ACC112 (cell line): ENCODE measurements around the gene LIMK1.

Experiments
- H2AFZ ChIP-seq: fragments of 200-600 bp; sonication (generic); one replicate; pipeline ENCODE4 v1.6.0; 2017; ENCODE audit warnings: antibody characterized with exemption, low read length; ENCODE audit not compliant: unreplicated experiment
- H3K27ac ChIP-seq: fragments of 200-600 bp; sonication (generic); 2 replicates; pipeline ENCODE4 v1.5.1; 2014; ENCODE audit warnings: low read depth, mild to moderate bottlenecking, antibody characterized with exemption, low read length, moderate library complexity
- H3K27me3 ChIP-seq: fragments of 200-600 bp; sonication (generic); 2 replicates; pipeline ENCODE4 v1.6.1; 2014; ENCODE audit warnings: mild to moderate bottlenecking, antibody characterized with exemption, low read length, moderate library complexity, mixed read lengths; ENCODE audit not compliant: insufficient read depth
- H3K36me3 ChIP-seq: fragments of 200-600 bp; sonication (generic); 2 replicates; pipeline ENCODE4 v1.6.1; 2016; ENCODE audit warnings: mild to moderate bottlenecking, antibody characterized with exemption, low read length, moderate library complexity, mixed read lengths; ENCODE audit not compliant: insufficient read depth
- H3K4me1 ChIP-seq: fragments of 200-600 bp; sonication (generic); one replicate; pipeline ENCODE4 v1.6.1; 2016; ENCODE audit warnings: low read length, mixed read lengths; ENCODE audit not compliant: insufficient read depth, unreplicated experiment, control insufficient read depth
- H3K4me3 ChIP-seq: fragments of 200-600 bp; sonication (generic); 2 replicates; pipeline ENCODE4 v1.5.1; 2014; ENCODE audit warnings: mild to moderate bottlenecking, low read depth, low read length
- H3K79me2 ChIP-seq: fragments of 200-600 bp; sonication (generic); one replicate; pipeline ENCODE4 v1.6.0; 2016; ENCODE audit warnings: low read length; ENCODE audit not compliant: control insufficient read depth, unreplicated experiment, insufficient read depth

Gene LIMK1

GRCh38 chr7:74129887-74130286 lies 46.3 kb downstream of the LIMK1 start:
- H3K36me3 ChIP-seq: no peaks in the 10 kb centered on the region
- no peak overlapping the region for H3K27ac ChIP-seq
- no peak overlapping the region for H2AFZ ChIP-seq
- no peaks in the 10 kb centered on the region for H3K27me3 ChIP-seq
- peaks cover 4% of the 10 kb centered on the region for H3K4me1 ChIP-seq
- H3K4me3 ChIP-seq: no peak overlapping the region
- H3K79me2 ChIP-seq: no peaks in the 10 kb centered on the region

DNA sequence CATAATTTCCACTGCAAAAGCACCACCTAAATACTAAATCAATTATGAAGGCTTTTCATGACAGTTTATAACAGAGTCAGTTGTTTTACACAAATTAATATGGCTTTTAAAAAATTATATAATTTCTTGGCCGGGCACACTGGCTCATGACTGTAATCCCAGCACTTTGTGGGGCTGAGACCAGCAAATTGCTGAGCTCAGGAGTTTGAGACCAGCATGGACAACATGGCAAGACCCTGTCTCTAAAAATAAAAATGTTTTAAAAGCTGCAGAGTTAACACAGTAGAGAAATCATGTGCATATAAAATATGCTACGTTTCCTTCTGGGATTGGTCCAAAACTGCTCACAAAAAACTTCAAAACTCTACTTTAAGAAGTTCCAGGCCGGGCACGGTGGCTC lies 46.9 kb downstream of the LIMK1 start:
- Histone ChIP-seq H3K79me2 (no peaks in the 10 kb centered on the region), H3K4me3 (no peak overlapping the region), H2AFZ (no peak overlapping the region), H3K27me3 (no peaks in the 10 kb centered on the region), H3K27ac (no peak overlapping the region), H3K36me3 (no peaks in the 10 kb centered on the region), H3K4me1 (peaks cover 4% of the 10 kb centered on the region)

DNA sequence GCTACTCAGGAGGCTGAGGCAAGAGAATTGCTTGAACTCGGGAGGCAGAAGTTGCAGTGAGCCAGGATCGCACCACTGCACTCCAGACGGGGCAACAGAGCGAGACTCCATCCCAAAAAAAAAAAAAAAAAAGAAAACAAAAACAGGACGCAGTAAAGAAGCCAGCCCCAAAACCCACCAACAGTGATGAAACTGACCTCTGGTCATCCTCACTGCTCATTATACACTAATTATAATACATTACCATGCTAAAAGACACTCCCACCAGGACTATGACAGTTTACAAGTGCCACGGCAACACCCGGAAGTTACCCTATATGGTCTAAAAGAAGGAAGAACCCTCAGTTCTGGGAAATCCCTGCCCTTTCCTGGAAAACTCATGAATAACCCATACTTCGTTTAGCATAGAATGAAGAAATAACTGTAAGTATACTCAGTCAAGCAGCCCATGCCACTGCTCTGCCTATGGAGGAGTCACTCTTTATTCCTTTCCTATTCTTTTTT lies 50.6 kb downstream of the LIMK1 start:
- Histone ChIP-seq H3K27ac (no peak overlapping the region), H3K27me3 (no peaks in the 10 kb centered on the region), H3K36me3 (no peaks in the 10 kb centered on the region), H3K4me1 (peaks cover 4% of the 10 kb centered on the region), H3K79me2 (no peaks in the 10 kb centered on the region), H2AFZ (no peak overlapping the region), H3K4me3 (no peak overlapping the region)

GRCh38 chr7:74138334-74138867 lies 54.8 kb downstream of the LIMK1 start:
- no peaks in the 10 kb centered on the region for H3K79me2 ChIP-seq
- H3K27me3 ChIP-seq: no peaks in the 10 kb centered on the region
- no peak overlapping the region for H3K4me3 ChIP-seq
- no peaks in the 10 kb centered on the region for H3K36me3 ChIP-seq
- H2AFZ ChIP-seq: no peak overlapping the region
- peaks cover 12% of the 10 kb centered on the region for H3K4me1 ChIP-seq
- H3K27ac ChIP-seq: no peak overlapping the region

DNA sequence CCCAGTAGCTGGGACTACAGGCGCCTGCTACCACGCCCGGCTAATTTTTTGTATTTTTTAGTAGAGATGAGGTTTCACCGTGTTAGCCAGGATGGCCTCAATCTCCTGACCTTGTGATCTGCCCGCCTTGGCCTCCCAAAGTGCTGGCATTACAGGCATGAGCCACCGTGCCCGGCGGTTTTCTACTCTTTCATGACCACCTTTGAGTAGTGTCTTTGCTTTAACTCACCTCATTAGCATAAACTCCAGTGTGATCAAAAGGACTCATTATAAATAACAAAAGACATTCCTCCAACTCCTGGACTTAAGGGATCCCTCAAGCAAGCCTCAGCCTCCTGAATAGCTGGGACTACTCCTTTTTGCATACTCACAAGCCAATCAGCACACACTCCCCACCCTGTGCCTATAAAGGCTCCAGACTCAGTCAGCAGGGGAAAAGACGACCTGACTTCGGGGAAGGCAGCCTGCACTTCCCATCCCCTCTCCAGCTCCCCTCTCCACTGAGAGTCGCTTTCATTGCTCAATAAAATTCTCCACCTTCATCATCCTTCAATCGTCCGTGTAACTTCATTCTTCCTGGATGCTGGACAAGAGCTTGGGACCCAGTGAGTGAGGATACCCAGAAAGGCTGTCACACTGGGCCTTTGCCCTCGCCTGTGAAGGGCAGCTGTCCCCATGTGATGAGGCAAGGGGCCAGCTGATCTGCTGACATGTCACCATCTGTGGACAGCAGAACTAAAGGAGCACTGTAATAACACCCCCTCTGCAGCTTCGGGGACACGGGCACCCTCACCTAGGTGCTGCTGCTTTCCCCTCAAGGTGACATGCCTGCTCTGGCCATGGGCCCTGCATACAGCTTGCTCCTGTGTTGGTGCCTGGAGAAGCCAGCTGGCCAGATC lies 55.6 kb downstream of the LIMK1 start:
- Histone ChIP-seq H3K36me3 (no peaks in the 10 kb centered on the region), H3K4me1 (peaks cover 8% of the 10 kb centered on the region), H3K4me3 (no peak overlapping the region), H3K79me2 (no peaks in the 10 kb centered on the region), H3K27ac (no peak overlapping the region), H2AFZ (no peak overlapping the region), H3K27me3 (no peaks in the 10 kb centered on the region)

GRCh38 chr7:74141705-74142104 lies 58.1 kb downstream of the LIMK1 start:
- no peaks in the 10 kb centered on the region for H3K27me3 ChIP-seq
- H3K4me1 ChIP-seq: peaks cover 8% of the 10 kb centered on the region
- no peaks in the 10 kb centered on the region for H3K36me3 ChIP-seq
- no peak overlapping the region for H2AFZ ChIP-seq
- H3K4me3 ChIP-seq: no peak overlapping the region
- no peaks in the 10 kb centered on the region for H3K79me2 ChIP-seq
- no peak overlapping the region for H3K27ac ChIP-seq

DNA sequence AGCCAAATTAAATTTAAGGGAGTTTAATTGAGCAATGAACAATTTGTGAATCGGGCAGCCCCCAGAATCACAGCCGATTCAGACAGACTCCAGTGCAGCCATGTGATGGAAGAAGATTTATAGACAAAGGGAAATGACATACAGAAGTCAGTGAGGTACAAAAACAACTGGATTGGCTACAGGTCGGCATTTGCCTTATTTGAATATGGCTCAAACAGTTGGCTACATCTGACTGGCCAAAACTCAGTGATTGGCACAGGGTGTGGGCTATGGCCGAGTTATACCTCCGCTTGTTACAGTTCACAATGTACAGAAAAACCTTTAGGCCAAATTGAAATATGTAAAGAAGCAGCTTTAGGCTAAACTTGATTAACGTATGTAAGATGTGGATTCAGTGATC lies 59.8 kb downstream of the LIMK1 start:
- H2AFZ ChIP-seq: no peak overlapping the region

DNA sequence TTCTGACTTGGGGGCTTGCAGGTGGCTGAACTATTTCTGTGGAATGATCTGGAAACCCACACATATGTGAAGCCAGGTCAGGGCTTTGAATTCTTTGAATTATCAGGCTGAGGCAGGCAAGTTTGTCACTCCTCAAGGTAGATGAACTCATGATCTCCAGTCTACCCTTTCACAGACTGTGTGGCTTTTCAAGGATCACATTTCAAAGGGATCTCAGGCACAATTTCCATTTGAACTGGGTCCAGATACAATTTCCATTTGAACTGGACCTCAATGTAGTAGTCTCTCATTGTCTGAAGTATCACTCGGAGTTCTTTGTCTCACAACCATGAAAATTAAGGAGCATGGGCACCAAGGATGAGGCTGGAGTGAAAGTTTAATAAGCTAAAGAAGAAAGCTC lies 64.9 kb downstream of the LIMK1 start:
- no peak overlapping the region for H2AFZ ChIP-seq
- H3K27ac ChIP-seq: no peak overlapping the region
- no peaks in the 10 kb centered on the region for H3K4me1 ChIP-seq
- no peak overlapping the region for H3K4me3 ChIP-seq
- no peaks in the 10 kb centered on the region for H3K79me2 ChIP-seq
- H3K27me3 ChIP-seq: no peaks in the 10 kb centered on the region
- no peaks in the 10 kb centered on the region for H3K36me3 ChIP-seq

More for the DNA sequence above, 59.8 kb downstream of the LIMK1 start:
- H3K36me3 ChIP-seq: no peaks in the 10 kb centered on the region
- H3K27me3 ChIP-seq: no peaks in the 10 kb centered on the region
- H3K27ac ChIP-seq: no peak overlapping the region
- no peaks in the 10 kb centered on the region for H3K79me2 ChIP-seq
- no peak overlapping the region for H3K4me3 ChIP-seq
- H3K4me1 ChIP-seq: peaks cover 8% of the 10 kb centered on the region

DNA sequence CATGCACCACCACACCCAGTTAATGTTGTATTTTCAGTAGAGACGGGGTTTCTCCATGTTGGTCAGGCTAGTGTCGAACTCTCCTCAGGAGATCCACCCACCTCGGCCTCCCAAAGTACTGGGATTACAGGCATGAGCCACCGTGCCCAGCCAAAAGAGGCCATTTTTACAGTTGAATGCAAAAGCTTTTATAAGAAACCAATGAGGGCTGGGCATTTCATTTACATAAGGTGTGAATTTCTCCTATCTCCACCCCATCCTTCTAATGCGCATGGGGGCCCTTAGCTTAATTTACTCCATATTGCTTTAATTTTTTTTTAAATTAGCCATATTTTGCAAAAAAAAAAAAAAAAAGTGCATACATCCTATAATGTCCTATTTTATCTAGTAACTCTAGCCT lies 65.5 kb downstream of the LIMK1 start:
- no peak overlapping the region for H3K4me3 ChIP-seq
- H3K27me3 ChIP-seq: no peaks in the 10 kb centered on the region
- H3K79me2 ChIP-seq: no peaks in the 10 kb centered on the region
- no peak overlapping the region for H2AFZ ChIP-seq
- H3K36me3 ChIP-seq: no peaks in the 10 kb centered on the region
- H3K27ac ChIP-seq: no peak overlapping the region
- H3K4me1 ChIP-seq: no peaks in the 10 kb centered on the region

GRCh38 chr7:74149603-74150002 lies 66.0 kb downstream of the LIMK1 start:
- no peaks in the 10 kb centered on the region for H3K79me2 ChIP-seq
- no peaks in the 10 kb centered on the region for H3K27me3 ChIP-seq
- H3K27ac ChIP-seq: no peak overlapping the region
- no peak overlapping the region for H2AFZ ChIP-seq
- H3K36me3 ChIP-seq: no peaks in the 10 kb centered on the region
- no peak overlapping the region for H3K4me3 ChIP-seq
- H3K4me1 ChIP-seq: no peaks in the 10 kb centered on the region

GRCh38 chr7:74153736-74154135 lies 70.1 kb downstream of the LIMK1 start:
- H3K36me3 ChIP-seq: no peaks in the 10 kb centered on the region
- no peak overlapping the region for H2AFZ ChIP-seq
- no peak overlapping the region for H3K27ac ChIP-seq
- H3K27me3 ChIP-seq: no peaks in the 10 kb centered on the region
- H3K4me1 ChIP-seq: no peaks in the 10 kb centered on the region
- no peak overlapping the region for H3K4me3 ChIP-seq
- H3K79me2 ChIP-seq: no peaks in the 10 kb centered on the region
